Measurements from ENCODE around the gene KSR2. TPM values are rescaled to one million over a fixed set of nuclear protein-coding genes. Genes with fewer than 3 reads are reported as not detected.

Gene KSR2
- total and polyA plus RNA-seq, 2 donors (not counting 3 experiments of a cell fraction or from before 2014, with no cell fraction given) = 2.1 to 5.2 TPM

DNA sequence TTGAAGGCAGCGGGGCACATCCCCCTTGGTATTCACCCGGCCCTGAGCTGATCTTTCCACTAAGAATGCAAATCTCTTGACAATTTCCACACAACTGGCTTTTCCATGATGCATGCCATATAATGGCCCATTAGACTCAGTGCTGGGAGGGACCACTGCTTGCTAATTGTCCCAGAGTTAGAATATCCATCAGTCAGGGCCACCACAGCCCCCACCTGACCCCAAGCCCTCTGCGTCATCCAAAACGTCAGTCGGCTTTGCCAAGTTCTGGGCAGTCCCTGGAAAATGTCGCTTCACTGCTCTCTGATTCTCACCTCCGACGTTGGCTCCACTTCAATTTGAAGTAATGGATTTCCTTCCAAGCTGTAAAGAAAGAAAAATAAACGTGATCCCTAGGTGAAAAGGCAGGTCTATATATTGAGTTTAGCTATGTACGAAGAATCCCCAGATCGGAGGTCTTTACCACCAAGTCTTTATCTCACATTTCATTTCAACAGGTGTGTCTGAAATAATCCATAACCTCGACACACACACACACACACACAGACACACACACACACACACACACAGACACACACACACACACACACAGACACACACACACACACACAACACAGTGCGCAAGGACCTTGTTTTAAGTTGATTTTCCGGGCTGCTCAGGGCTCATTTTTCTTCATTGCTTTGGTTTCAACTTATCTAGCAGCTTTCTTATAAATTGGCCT lies 441.9 kb downstream of the KSR2 start:
- DNase-seq (ENCODE audit: low read depth, low spot score) = no peak
- no peak overlapping the region for H3K9ac ChIP-seq (replicated peaks; ENCODE audit: extremely low read depth, insufficient read depth, low read length)
- no peaks in the 10 kb centered on the region for H3K4me1 ChIP-seq (ENCODE audit: control insufficient read depth, extremely low read depth, insufficient read depth, low read length)
- TF ChIP-seq FOS (IDR thresholded peaks at IDR 0.05; ENCODE audit: borderline replicate concordance, insufficient read depth, low read length) = no peak
- TF ChIP-seq JUN (IDR thresholded peaks at IDR 0.05; ENCODE audit: borderline replicate concordance, insufficient read depth, insufficient read length, low read depth) = no peak
- TF ChIP-seq GATA2 (IDR thresholded peaks at IDR 0.05; ENCODE audit: insufficient read depth, insufficient read length, low read depth, low read length) = no peak
- TF ChIP-seq, protein P1, sequence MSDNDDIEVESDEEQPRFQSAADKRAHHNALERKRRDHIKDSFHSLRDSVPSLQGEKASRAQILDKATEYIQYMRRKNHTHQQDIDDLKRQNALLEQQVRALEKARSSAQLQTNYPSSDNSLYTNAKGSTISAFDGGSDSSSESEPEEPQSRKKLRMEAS (IDR thresholded peaks at IDR 0.05; ENCODE audit: insufficient read depth, insufficient read length) = no peak
- TF ChIP-seq EZH2 (IDR thresholded peaks at IDR 0.05; ENCODE audit: borderline replicate concordance, low read depth, low read length, severe bottlenecking) = no peak
- TF ChIP-seq, protein P2, sequence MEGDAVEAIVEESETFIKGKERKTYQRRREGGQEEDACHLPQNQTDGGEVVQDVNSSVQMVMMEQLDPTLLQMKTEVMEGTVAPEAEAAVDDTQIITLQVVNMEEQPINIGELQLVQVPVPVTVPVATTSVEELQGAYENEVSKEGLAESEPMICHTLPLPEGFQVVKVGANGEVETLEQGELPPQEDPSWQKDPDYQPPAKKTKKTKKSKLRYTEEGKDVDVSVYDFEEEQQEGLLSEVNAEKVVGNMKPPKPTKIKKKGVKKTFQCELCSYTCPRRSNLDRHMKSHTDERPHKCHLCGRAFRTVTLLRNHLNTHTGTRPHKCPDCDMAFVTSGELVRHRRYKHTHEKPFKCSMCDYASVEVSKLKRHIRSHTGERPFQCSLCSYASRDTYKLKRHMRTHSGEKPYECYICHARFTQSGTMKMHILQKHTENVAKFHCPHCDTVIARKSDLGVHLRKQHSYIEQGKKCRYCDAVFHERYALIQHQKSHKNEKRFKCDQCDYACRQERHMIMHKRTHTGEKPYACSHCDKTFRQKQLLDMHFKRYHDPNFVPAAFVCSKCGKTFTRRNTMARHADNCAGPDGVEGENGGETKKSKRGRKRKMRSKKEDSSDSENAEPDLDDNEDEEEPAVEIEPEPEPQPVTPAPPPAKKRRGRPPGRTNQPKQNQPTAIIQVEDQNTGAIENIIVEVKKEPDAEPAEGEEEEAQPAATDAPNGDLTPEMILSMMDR (IDR thresholded peaks at IDR 0.05; ENCODE audit: extremely low read depth in 1 of 2, insufficient read depth in 1 of 2, low read depth in 1 of 2, low read length in 2 of 2) = no peak
- TF ChIP-seq POLR2AphosphoS5 (IDR thresholded peaks at IDR 0.05; ENCODE audit: insufficient read depth, low read depth, low read length) = no peak
- no peak for TF ChIP-seq MYC (IDR thresholded peaks at IDR 0.05; ENCODE audit: low read depth, low read length)
- no peak for TF ChIP-seq POLR2A (IDR thresholded peaks at IDR 0.05; ENCODE audit: low read depth, low read length)
- H3K4me3 ChIP-seq (replicated peaks in 1 of 3; ENCODE audit: insufficient read depth in 1 of 3, low read depth in 1 of 3, low read length in 3 of 3) = no peak overlapping the region
- no peaks in the 10 kb centered on the region for H3K79me2 ChIP-seq (ENCODE audit: control insufficient read depth, insufficient read depth, low read length)
- H3K27ac ChIP-seq (ENCODE audit: insufficient read depth, low read depth, low read length) = no peak overlapping the region
- FAIRE-seq = no peak
- no peak overlapping the region for H3K4me2 ChIP-seq (ENCODE audit: insufficient read depth, low read length)
- ChIA-PET POLR2A (no interaction called here), CTCF (interaction anchor here (1.4 kb wide), 1 partner anchor 330 kb away, joined by 3 read pairs; no protein-coding TSS in a partner anchor)
- no TSS peak for BruUV-seq (replicated peaks)
- H3K27me3 ChIP-seq (ENCODE audit: control insufficient read depth in 2 of 2, insufficient read depth in 2 of 2, low read length in 2 of 2) = no peaks in the 10 kb centered on the region
- no peaks in the 10 kb centered on the region for H4K20me1 ChIP-seq (replicated peaks; ENCODE audit: control insufficient read depth, extremely low read depth, insufficient read depth, low read length)
- H3K36me3 ChIP-seq (ENCODE audit: control insufficient read depth in 2 of 2, extremely low read depth in 1 of 2, insufficient read depth in 2 of 2, low read length in 2 of 2) = no peaks in the 10 kb centered on the region
- dilution Hi-C loops (cut with MboI; ENCODE audit: extremely low pct_ligation_motif_present, low sequenced_read_pairs) = no loop called here
- H3K9me3 ChIP-seq (replicated peaks; ENCODE audit: control insufficient read depth, insufficient read depth, low read length) = no peaks in the 10 kb centered on the region
- H2AFZ ChIP-seq (ENCODE audit: low read depth, low read length) = no peak overlapping the region
- intact Hi-C loops (cut with micrococcal nuclease) = no loop called here
- no peaks in the 10 kb centered on the region for H3K9me1 ChIP-seq (replicated peaks; ENCODE audit: control insufficient read depth, extremely low read depth, insufficient read depth, low read length)

All from endothelial cell of umbilical vein (primary cell).